MCF 10A (cell line): ENCODE data around the gene AVPR2. TPM values are rescaled to one million over a fixed set of nuclear protein-coding genes. Genes with fewer than 3 reads are reported as not detected.

Source experiments
- Bru-seq: library from RNA; stranded (reverse); fragments of 400-500 nt; gene quantifications from one replicate; lab custom pipeline; 2021; lab: Mats Ljungman, UMichigan
- BruChase-seq, 2 experiments: library from RNA; stranded (reverse); fragments of 400-500 nt; gene quantifications; one replicate each; lab custom pipeline; 2021; lab: Mats Ljungman, UMichigan
- BruUV-seq: library from RNA; stranded (reverse); fragments of 400-500 nt; replicated peaks from 2 replicates; lab custom pipeline; 2021; lab: Mats Ljungman, UMichigan
- CTCF ChIA-PET: fragments of 300-600 bp; sonication (Branson Sonifier 250); formaldehyde crosslinking; extraction: SDS; loops from one replicate; lab custom pipeline; 2021; ENCODE audit warnings: antibody characterized with exemption, inconsistent platforms; lab: Yijun Ruan, JAX
- POLR2A ChIA-PET: fragments of 300-600, 350-650 bp; sonication (Branson Sonifier 250); formaldehyde crosslinking; extraction: SDS; loops from one replicate; lab custom pipeline; 2020; ENCODE audit warnings: antibody characterized with exemption, inconsistent platforms; lab: Yijun Ruan, JAX
- DNase-seq: peaks from one replicate; pipeline ENCODE4 v3.0.0-alpha.2; 2018; ENCODE audit not compliant: unreplicated experiment
- H3K27ac Mint-ChIP-seq: one replicate; pipeline ENCODE4 v1.8.0; 2022; ENCODE audit warnings: mild to moderate bottlenecking, low read depth, mixed read lengths; ENCODE audit not compliant: unreplicated experiment
- H3K27me3 Mint-ChIP-seq: one replicate; pipeline ENCODE4 v1.8.0; 2022; ENCODE audit warnings: mixed read lengths; ENCODE audit not compliant: insufficient read depth, unreplicated experiment
- H3K36me3 Mint-ChIP-seq: one replicate; pipeline ENCODE4 v1.8.0; 2022; ENCODE audit warnings: mild to moderate bottlenecking, moderate library complexity, mixed read lengths; ENCODE audit not compliant: insufficient read depth, unreplicated experiment
- H3K4me1 Mint-ChIP-seq: one replicate; pipeline ENCODE4 v1.8.0; 2022; ENCODE audit warnings: mixed read lengths; ENCODE audit not compliant: insufficient read depth, unreplicated experiment
- H3K4me3 Mint-ChIP-seq: one replicate; pipeline ENCODE4 v1.8.0; 2022; ENCODE audit warnings: mild to moderate bottlenecking, moderate library complexity, mixed read lengths; ENCODE audit not compliant: unreplicated experiment
- H3K9me3 Mint-ChIP-seq: one replicate; pipeline ENCODE4 v1.8.0; 2022; ENCODE audit warnings: mixed read lengths; ENCODE audit not compliant: unreplicated experiment
- CTCF ChIP-seq: fragments of 200-600 bp; IDR thresholded peaks from one replicate; pipeline ENCODE4 v1.8.0; 2022; ENCODE audit warnings: antibody characterized with exemption, mild to moderate bottlenecking; ENCODE audit not compliant: unreplicated experiment
- intact Hi-C: fragments of 100-400 bp; cut with micrococcal nuclease; formaldehyde crosslinking; loops from 2 replicates; pipeline ENCODE4 v1.14.1; 2022
- long read RNA-seq: library from polyadenylated mRNA; stranded (forward); transcript quantifications from one replicate; pipeline ENCODE4 v2.0.0, GENCODE V29; 2022
- total RNA-seq: library from RNA; stranded (reverse); gene quantifications from 2 replicates; pipeline ENCODE4 v1.2.3, GENCODE V29; 2022

The AVPR2 gene
- total RNA-seq (not detected in 2 replicates), Bru-seq, nascent RNA (not detected), BruChase-seq, experiment 1, labeled RNA remaining after a 6-hour chase (not detected), BruChase-seq, experiment 2, labeled RNA remaining after a 2-hour chase (not detected)
- long read RNA-seq: 0 reads

- DNase-seq: no peak
- H3K4me1 Mint-ChIP-seq: peaks cover 12% of the 10 kb centered on the region
- no peaks in the 10 kb centered on the region for H3K36me3 Mint-ChIP-seq
- CTCF ChIA-PET: no interaction called here
- no peaks in the 10 kb centered on the region for H3K9me3 Mint-ChIP-seq
- intact Hi-C loops: no loop called here
- no peak within 1 kb of the TSS for H3K4me3 Mint-ChIP-seq
- POLR2A ChIA-PET: no interaction called here
- peaks cover 40% of the 10 kb centered on the region for H3K27me3 Mint-ChIP-seq
- no peak for TF ChIP-seq CTCF
- no peak within 1 kb of the TSS for H3K27ac Mint-ChIP-seq
- no TSS peak for BruUV-seq
These were observed at the start of gene AVPR2 for GRCh38 chrX:153903991-153904957. Gene AVPR2, plus strand, starts transcription at chrX:153904673. Its CDS starts 473 bp downstream, at chrX:153905146.

- intact Hi-C loops: no loop called here
- DNase-seq: no peak
- Mint-ChIP-seq H3K4me1 (no peaks in the 10 kb centered on the region), H3K27ac (no peak overlapping the region), H3K36me3 (no peaks in the 10 kb centered on the region), H3K4me3 (no peak overlapping the region), H3K9me3 (peaks cover 6% of the 10 kb centered on the region), H3K27me3 (peaks cover 85% of the 10 kb centered on the region)
- ChIA-PET POLR2A (no interaction called here), CTCF (no interaction called here)
- no peak for TF ChIP-seq CTCF
- BruUV-seq: no TSS peak
These were observed 49.8 kb upstream of the AVPR2 start for GRCh38 chrX:153854702-153855101.

GRCh38 chrX:153857348-153857903 lies 47.0 kb upstream of the AVPR2 start:
- H3K27me3 Mint-ChIP-seq: peaks cover 73% of the 10 kb centered on the region
- intact Hi-C loops: no loop called here
- POLR2A ChIA-PET: no interaction called here
- no peak overlapping the region for H3K4me3 Mint-ChIP-seq
- H3K27ac Mint-ChIP-seq: no peak overlapping the region
- H3K4me1 Mint-ChIP-seq: no peaks in the 10 kb centered on the region
- CTCF ChIA-PET: no interaction called here
- no TSS peak for BruUV-seq
- TF ChIP-seq CTCF: no peak
- peaks cover 6% of the 10 kb centered on the region for H3K9me3 Mint-ChIP-seq
- peaks cover 7% of the 10 kb centered on the region for H3K36me3 Mint-ChIP-seq
- no peak for DNase-seq

GRCh38 chrX:153861151-153861550 lies 43.3 kb upstream of the AVPR2 start:
- Mint-ChIP-seq H3K27ac (no peak overlapping the region), H3K36me3 (peaks cover 7% of the 10 kb centered on the region), H3K27me3 (peaks cover 50% of the 10 kb centered on the region), H3K4me3 (no peak overlapping the region), H3K4me1 (no peaks in the 10 kb centered on the region), H3K9me3 (peaks cover 6% of the 10 kb centered on the region)
- intact Hi-C loops: no loop called here
- DNase-seq: no peak
- CTCF ChIA-PET: interaction anchor here (0.7 kb wide), 1 partner anchor 850 kb away, joined by 4 read pairs; no protein-coding TSS in a partner anchor
- no TSS peak for BruUV-seq
- POLR2A ChIA-PET: no interaction called here
- no peak for TF ChIP-seq CTCF
